ENCODE measurements around the gene DESI1. TPM values are rescaled to one million over a fixed set of nuclear protein-coding genes. Genes with fewer than 3 reads are reported as not detected.
"Not testable (repeated sequence)": the region's sequence is repeated elsewhere in the genome, so short reads cannot be mapped to it uniquely, and the experiment has no call there.

The DESI1 gene
- total RNA-seq, 1 experiment from 2014 or later = 20.9 TPM

- CTCF ChIA-PET; H3K4me3 ChIP-seq (ENCODE audit: low read length); POLR2A ChIA-PET (ENCODE audit: unreplicated experiment); H3K4me2 ChIP-seq (ENCODE audit: low read length); H3K9me2 ChIP-seq (replicated peaks; ENCODE audit: low read length); H3K9ac ChIP-seq (ENCODE audit: low read length); BruUV-seq (replicated peaks); H3K9me3 ChIP-seq (ENCODE audit: low read length); intact Hi-C loops (cut with micrococcal nuclease); ATAC-seq; H3K27ac ChIP-seq (ENCODE audit: low read length); DNase-seq; H3F3A ChIP-seq (ENCODE audit: low read length, unreplicated experiment); H2AFZ ChIP-seq (ENCODE audit: low read length); H3K4me1 ChIP-seq (ENCODE audit: insufficient read depth, low read length); H3K27me3 ChIP-seq (ENCODE audit: low read length); H4K20me1 ChIP-seq (ENCODE audit: low read length): not testable (repeated sequence)
- Histone ChIP-seq H3K79me2 (ENCODE audit: low read length) (peaks cover 32% of the 10 kb centered on the region), H3K36me3 (ENCODE audit: low read depth, low read length) (peaks cover 31% of the 10 kb centered on the region)
Measured at GRCh38 chr22:41631115-41631514, 10.3 kb upstream of the DESI1 start.

GRCh38 chr22:41625577-41625976 lies 4.7 kb upstream of the DESI1 start:
- TF ChIP-seq CTCF (conservative IDR thresholded peaks at IDR 0.05; ENCODE audit: low read depth, low read length) = no peak
- TF ChIP-seq EZH2phosphoT487 (IDR thresholded peaks at IDR 0.05; ENCODE audit: borderline replicate concordance, low read length) = no peak
- TF ChIP-seq EZH2 (IDR thresholded peaks at IDR 0.05; ENCODE audit: low read length, unreplicated experiment) = no peak
- POLR2A ChIA-PET (ENCODE audit: unreplicated experiment) = no interaction called here

GRCh38 chr22:41621911-41622179 lies 1.0 kb upstream of the DESI1 start:
- DNase-seq (no peak), ATAC-seq (no peak)
- TF ChIP-seq CTCF (conservative IDR thresholded peaks at IDR 0.05; ENCODE audit: low read depth, low read length) = no peak
- TF ChIP-seq EZH2phosphoT487 (IDR thresholded peaks at IDR 0.05; ENCODE audit: borderline replicate concordance, low read length) = no peak
- TF ChIP-seq EZH2 (IDR thresholded peaks at IDR 0.05; ENCODE audit: low read length, unreplicated experiment) = no peak
- H3K4me2 ChIP-seq (ENCODE audit: low read length) = peak overlapping the region; percentile 86
- H3K79me2 ChIP-seq (ENCODE audit: low read length) = peaks cover 80% of the 10 kb centered on the region
- no peaks in the 10 kb centered on the region for H3F3A ChIP-seq (ENCODE audit: low read length, unreplicated experiment)
- H3K36me3 ChIP-seq (ENCODE audit: low read depth, low read length) = peaks cover 7% of the 10 kb centered on the region
- H3K4me1 ChIP-seq (ENCODE audit: insufficient read depth, low read length) = peaks cover 22% of the 10 kb centered on the region; the same call in 1 of the 2 replicates
- no TSS peak for BruUV-seq (replicated peaks)
- H2AFZ ChIP-seq (ENCODE audit: low read length) = peak overlapping the region; percentile 90; the same call in 1 of the 2 replicates
- H4K20me1 ChIP-seq (ENCODE audit: low read length) = peaks cover 9% of the 10 kb centered on the region; the same call in 1 of the 2 replicates
- CTCF ChIA-PET = no interaction called here
- peak overlapping the region; percentile 94 for H3K27ac ChIP-seq (ENCODE audit: low read length)
- intact Hi-C loops (cut with micrococcal nuclease) = no loop called here
- H3K9me3 ChIP-seq (ENCODE audit: low read length) = no peaks in the 10 kb centered on the region
- H3K9me2 ChIP-seq (replicated peaks; ENCODE audit: low read length) = no peaks in the 10 kb centered on the region
- H3K9ac ChIP-seq (ENCODE audit: low read length) = peak overlapping the region; percentile 100
- H3K27me3 ChIP-seq (ENCODE audit: low read length) = no peaks in the 10 kb centered on the region
- peak overlapping the region; percentile 100 for H3K4me3 ChIP-seq (ENCODE audit: low read length)
- POLR2A ChIA-PET (ENCODE audit: unreplicated experiment) = interaction anchor here (0.5 kb wide), 1 partner anchor 32 kb away, joined by 3 read pairs; the partner anchor contains the start of gene PMM1

More at GRCh38 chr22:41625577-41625976, 4.7 kb upstream of the DESI1 start:
- Histone ChIP-seq H3K27me3 (ENCODE audit: low read length) (no peaks in the 10 kb centered on the region), H3K27ac (ENCODE audit: low read length) (no peak overlapping the region), H3K9ac (ENCODE audit: low read length) (no peak overlapping the region), H3K4me3 (ENCODE audit: low read length) (no peak overlapping the region), H4K20me1 (ENCODE audit: low read length) (peaks cover 6% of the 10 kb centered on the region; the same call in 1 of the 2 replicates), H3F3A (ENCODE audit: low read length, unreplicated experiment) (no peaks in the 10 kb centered on the region), H3K79me2 (ENCODE audit: low read length) (peaks cover 64% of the 10 kb centered on the region), H3K36me3 (ENCODE audit: low read depth, low read length) (peaks cover 28% of the 10 kb centered on the region), H3K9me3 (ENCODE audit: low read length) (no peaks in the 10 kb centered on the region), H3K4me2 (ENCODE audit: low read length) (no peak overlapping the region), H3K4me1 (ENCODE audit: insufficient read depth, low read length) (peaks cover 5% of the 10 kb centered on the region; the same call in 1 of the 2 replicates), H3K9me2 (replicated peaks; ENCODE audit: low read length) (no peaks in the 10 kb centered on the region), H2AFZ (ENCODE audit: low read length) (no peak overlapping the region)
- CTCF ChIA-PET = no interaction called here
- no peak for DNase-seq
- no peak for ATAC-seq
- intact Hi-C loops (cut with micrococcal nuclease) = no loop called here
- BruUV-seq (replicated peaks) = no TSS peak
